ENCODE results near the gene TCAIM. TPM values are rescaled to one million over a fixed set of nuclear protein-coding genes. Genes with fewer than 3 reads are reported as not detected.
"Not testable (repeated sequence)": the region's sequence is repeated elsewhere in the genome, so short reads cannot be mapped to it uniquely, and the experiment has no call there.

The TCAIM gene
- total RNA-seq, 4 donors from 2014 or later: 15.5 to 26.9 (median 22.7) TPM

GRCh38 chr3:44392489-44392888, 53.9 kb downstream of the TCAIM start:
- H3K27ac ChIP-seq: no peak overlapping the region
- intact Hi-C loops (cut with DNase I; ENCODE audit: low total_unique reads) (no loop called here), in situ Hi-C loops (cut with MboI; ENCODE audit: low sequenced_read_pairs in 4 of 4) (no loop called here)
- TF ChIP-seq POLR2A (IDR thresholded peaks at IDR 0.05) (no peak), CTCF (IDR thresholded peaks at IDR 0.05 in 4 of 5, conservative IDR thresholded peaks at IDR 0.05 in 1 of 5) (no peak)
- DNase-seq (no peak), ATAC-seq (no peak)
- H3K4me1 ChIP-seq: no peaks in the 10 kb centered on the region
- H3K36me3 ChIP-seq: peaks cover 0 to 16% of the 10 kb centered on the region in 2 donors
- H3K4me3 ChIP-seq: no peak overlapping the region
- no peaks in the 10 kb centered on the region for H3K27me3 ChIP-seq
- no peaks in the 10 kb centered on the region for H3K9me3 ChIP-seq

- TF ChIP-seq POLR2A (IDR thresholded peaks at IDR 0.05) (no peak), CTCF (IDR thresholded peaks at IDR 0.05 in 4 of 5, conservative IDR thresholded peaks at IDR 0.05 in 1 of 5) (no peak)
- no peak overlapping the region for H3K4me3 ChIP-seq
- H3K27ac ChIP-seq: no peak overlapping the region
- in situ Hi-C loops (cut with MboI; ENCODE audit: low sequenced_read_pairs in 4 of 4) (no loop called here), intact Hi-C loops (cut with DNase I; ENCODE audit: low total_unique reads) (no loop called here)
- H3K27me3 ChIP-seq: no peaks in the 10 kb centered on the region
- DNase-seq: no peak
- ATAC-seq: no peak
- no peaks in the 10 kb centered on the region for H3K4me1 ChIP-seq
- H3K9me3 ChIP-seq: no peaks in the 10 kb centered on the region
- peaks cover 0 to 19% of the 10 kb centered on the region in 2 donors for H3K36me3 ChIP-seq
Measured at GRCh38 chr3:44395714-44396113, 57.1 kb downstream of the TCAIM start.

GRCh38 chr3:44396200-44397171, 57.9 kb downstream of the TCAIM start:
- no peaks in the 10 kb centered on the region for H3K27me3 ChIP-seq
- no peaks in the 10 kb centered on the region for H3K4me1 ChIP-seq
- H3K9me3 ChIP-seq: no peaks in the 10 kb centered on the region
- in situ Hi-C loops (cut with MboI; ENCODE audit: low sequenced_read_pairs in 4 of 4) (no loop called here), intact Hi-C loops (cut with DNase I; ENCODE audit: low total_unique reads) (no loop called here)
- DNase-seq (no peak), ATAC-seq (no peak)
- TF ChIP-seq CTCF (IDR thresholded peaks at IDR 0.05 in 4 of 5, conservative IDR thresholded peaks at IDR 0.05 in 1 of 5): no peak
- TF ChIP-seq POLR2A (IDR thresholded peaks at IDR 0.05): no peak
- no peak overlapping the region for H3K27ac ChIP-seq
- H3K36me3 ChIP-seq: peaks cover 0 to 26% of the 10 kb centered on the region in 2 donors
- no peak overlapping the region for H3K4me3 ChIP-seq

GRCh38 chr3:44398271-44398670, 59.7 kb downstream of the TCAIM start:
- intact Hi-C loops (cut with DNase I; ENCODE audit: low total_unique reads); H3K4me3 ChIP-seq; ATAC-seq; H3K27ac ChIP-seq; H3K27me3 ChIP-seq; H3K9me3 ChIP-seq; DNase-seq; in situ Hi-C loops (cut with MboI; ENCODE audit: low sequenced_read_pairs in 4 of 4); H3K4me1 ChIP-seq: not testable (repeated sequence)
- peaks cover 0 to 22% of the 10 kb centered on the region in 2 donors for H3K36me3 ChIP-seq

- in situ Hi-C loops (cut with MboI; ENCODE audit: low sequenced_read_pairs in 4 of 4): no loop called here
- peaks cover 0 to 22% of the 10 kb centered on the region in 2 donors for H3K36me3 ChIP-seq
- H3K4me3 ChIP-seq: no peak overlapping the region
- no peak overlapping the region for H3K27ac ChIP-seq
- intact Hi-C loops (cut with DNase I; ENCODE audit: low total_unique reads): no loop called here
- DNase-seq: no peak
- ATAC-seq: no peak
- H3K27me3 ChIP-seq: no peaks in the 10 kb centered on the region
- TF ChIP-seq CTCF (IDR thresholded peaks at IDR 0.05 in 4 of 5, conservative IDR thresholded peaks at IDR 0.05 in 1 of 5) (no peak), POLR2A (IDR thresholded peaks at IDR 0.05) (no peak)
- no peaks in the 10 kb centered on the region for H3K4me1 ChIP-seq
- no peaks in the 10 kb centered on the region for H3K9me3 ChIP-seq
Measured at GRCh38 chr3:44398853-44399252, 60.3 kb downstream of the TCAIM start.
